Effector CD8-positive, alpha-beta T cell (primary cell): Measurements from ENCODE around the gene C16orf74.
A peak's percentile ranks its signal among the peaks of the same experiment; 100 is the strongest.

Source experiments
- DNase-seq: peaks from one replicate; lab custom pipeline; 2025; lab: John Stamatoyannopoulos, UW

C16orf74 gene

DNA sequence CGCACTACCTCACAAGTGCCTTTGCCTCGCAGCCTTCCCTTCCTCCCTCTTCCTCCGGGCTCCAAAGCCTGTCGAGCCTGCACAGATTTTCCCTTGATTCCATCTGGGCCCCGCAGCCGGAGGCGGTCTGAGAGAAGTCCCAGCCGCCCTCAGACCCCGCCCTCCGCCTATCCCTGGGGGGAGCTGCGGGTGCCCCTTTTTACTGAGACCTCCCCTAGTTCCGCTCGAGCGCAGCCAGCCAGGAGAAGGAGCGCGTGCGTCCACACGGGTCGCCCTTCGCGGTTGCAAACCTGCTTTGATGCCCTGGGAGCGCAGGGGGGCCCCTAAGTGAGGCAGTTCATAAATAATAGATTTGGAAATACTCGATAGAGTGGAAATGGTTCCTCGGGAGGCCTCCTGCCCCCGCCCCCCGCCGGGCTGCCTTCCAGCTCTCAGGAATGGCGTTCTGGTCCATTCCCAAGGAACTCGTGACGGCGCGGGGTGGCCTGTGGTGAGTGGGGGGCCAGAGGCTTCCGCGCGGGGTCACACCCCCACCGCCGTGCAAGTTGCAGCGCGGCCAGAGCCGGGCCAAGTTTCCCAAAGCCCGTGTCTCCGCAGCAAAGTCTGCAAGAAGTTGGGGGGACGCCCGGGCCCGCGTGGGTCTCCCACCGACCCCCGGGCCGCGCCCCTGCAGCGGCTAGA lies 610 bp downstream of the C16orf74 start:
- peak; percentile 23 for DNase-seq

- DNase-seq, result no peak
Observed at GRCh38 chr16:85749771-85750145, 1.1 kb downstream of the C16orf74 start.

DNA sequence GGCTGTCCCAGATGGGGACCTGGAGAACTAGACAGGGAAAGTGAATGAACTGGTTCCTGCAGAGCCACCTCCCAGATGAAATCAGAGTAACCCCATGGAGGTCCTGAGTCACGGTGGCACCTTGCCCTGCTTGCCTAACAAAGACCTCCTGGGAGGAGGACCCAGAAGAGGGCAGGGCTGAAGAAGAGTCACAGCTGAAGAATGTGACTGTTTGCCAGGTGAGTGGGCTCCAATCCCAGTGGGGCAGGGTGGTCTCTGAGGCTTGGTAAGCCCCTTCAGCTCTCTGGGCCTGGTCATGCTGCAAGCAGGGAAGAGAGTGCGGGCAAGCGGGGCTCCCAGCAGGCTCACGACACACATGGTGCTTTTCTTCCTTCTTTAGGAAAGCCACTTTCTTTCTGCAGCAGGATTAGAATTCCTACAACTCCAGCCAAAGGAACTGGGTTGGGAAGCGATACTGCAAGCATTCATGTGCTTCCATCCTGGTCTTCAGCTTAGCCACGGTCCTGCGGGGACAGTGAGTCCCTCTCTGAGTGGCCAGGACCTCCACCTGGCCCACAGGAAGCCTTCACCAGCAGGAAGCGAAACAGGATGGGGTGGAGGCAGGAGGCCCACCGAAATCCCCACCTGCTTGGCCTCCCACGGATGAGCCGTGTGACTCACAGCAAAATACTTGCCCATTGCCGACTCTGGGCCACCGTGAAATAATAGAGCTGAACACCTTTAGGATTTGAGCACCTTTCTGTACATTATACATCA lies 4.3 kb downstream of the C16orf74 start:
- DNase-seq, result no peak

DNA sequence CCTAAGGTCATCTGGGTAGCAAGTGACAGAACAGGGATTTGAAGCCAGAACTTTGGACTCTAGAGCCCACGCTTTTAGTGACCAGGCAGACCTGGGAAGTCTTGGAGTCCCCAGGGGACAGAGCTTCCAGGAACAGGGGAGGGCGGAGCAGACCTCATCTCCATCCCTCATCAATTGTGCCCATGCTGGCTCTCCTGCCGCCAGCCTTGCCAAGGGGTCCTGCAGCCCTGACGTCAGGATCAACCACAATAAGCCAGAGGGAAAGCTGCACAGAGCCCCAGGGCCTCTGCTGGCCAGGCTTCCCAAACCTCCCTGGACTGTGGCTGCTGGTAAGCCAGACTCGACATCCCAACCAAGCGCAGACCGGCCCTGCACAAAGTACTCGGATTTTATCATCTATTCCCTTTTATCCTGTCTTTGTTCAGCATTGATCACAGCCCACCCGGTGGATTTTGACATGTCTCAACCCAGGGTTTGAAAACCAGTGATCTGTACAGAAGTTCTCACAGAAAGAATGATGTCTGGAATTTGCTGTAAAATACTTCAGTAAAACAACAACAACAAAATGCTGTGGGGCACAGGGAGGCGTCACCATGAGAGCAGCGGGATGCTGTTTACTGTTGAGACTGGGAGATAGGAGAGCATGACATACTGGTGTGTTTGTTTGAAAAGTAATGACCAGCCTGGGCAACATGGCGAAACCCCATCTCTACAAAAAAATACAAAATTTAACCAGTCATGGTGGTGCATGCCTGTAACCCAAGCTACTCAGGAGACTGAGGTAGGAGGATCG lies 11.8 kb downstream of the C16orf74 start:
- no peak for DNase-seq

DNA sequence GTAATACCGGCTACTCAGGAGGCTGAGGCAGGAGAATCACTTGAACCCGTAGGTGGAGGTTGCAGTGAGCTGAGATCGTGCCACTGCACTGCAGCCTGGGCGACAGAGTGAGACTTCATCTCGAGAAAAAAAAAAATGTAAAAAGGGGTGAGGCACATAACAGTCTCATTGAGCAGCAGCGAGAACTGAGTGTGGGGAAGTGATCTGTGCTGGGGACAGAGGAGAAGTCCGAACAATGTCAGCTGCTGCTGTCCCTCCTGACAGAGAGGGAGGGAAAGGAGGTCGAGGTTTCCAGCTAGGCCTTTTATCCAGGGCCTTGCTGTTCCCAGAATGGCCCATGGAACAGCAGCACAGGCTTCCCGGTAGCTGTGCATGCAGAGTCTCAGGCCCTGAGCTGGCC lies 14.0 kb downstream of the C16orf74 start:
- no peak for DNase-seq

GRCh38 chr16:85735946-85736345 lies 14.9 kb downstream of the C16orf74 start:
- no peak for DNase-seq

- peak; percentile 21 for DNase-seq
Observed at GRCh38 chr16:85735225-85735635, 15.7 kb downstream of the C16orf74 start.

DNA sequence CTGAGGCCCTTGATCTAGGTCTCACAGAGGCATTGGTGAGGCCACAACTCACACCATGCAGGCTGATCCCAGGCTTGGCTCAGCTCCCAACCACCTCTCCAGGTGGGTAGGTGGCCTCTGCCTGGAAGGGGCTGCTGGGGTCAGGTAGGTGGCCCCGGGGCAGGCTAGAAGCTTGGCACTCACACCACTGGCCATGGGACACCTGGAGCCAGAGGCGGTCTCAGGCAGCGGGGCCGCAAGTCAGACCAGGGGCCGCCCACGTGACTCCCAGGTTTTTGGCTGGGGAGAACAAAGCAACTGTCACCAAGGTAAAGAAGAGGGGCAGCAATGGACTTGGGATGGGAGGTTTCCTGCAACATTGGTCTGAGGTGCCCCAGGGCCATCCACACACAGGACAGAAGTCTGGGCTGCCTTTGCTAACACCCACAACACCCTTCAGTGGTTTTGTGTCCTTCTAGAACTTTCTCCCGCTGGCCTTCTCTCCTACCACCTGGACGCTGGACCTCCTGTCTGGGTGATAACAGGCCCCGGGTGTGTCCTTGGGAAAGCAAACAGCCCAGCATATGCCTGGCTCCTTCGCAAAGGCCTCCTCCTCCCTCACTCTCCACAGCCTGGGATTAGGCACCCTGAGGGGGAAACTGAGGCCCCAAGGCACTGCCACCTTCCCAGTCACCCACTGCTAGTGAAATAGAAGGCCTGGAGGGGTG lies 16.4 kb downstream of the C16orf74 start:
- no peak for DNase-seq

- DNase-seq, result no peak
Observed at GRCh38 chr16:85733839-85734170, 17.1 kb downstream of the C16orf74 start.

DNA sequence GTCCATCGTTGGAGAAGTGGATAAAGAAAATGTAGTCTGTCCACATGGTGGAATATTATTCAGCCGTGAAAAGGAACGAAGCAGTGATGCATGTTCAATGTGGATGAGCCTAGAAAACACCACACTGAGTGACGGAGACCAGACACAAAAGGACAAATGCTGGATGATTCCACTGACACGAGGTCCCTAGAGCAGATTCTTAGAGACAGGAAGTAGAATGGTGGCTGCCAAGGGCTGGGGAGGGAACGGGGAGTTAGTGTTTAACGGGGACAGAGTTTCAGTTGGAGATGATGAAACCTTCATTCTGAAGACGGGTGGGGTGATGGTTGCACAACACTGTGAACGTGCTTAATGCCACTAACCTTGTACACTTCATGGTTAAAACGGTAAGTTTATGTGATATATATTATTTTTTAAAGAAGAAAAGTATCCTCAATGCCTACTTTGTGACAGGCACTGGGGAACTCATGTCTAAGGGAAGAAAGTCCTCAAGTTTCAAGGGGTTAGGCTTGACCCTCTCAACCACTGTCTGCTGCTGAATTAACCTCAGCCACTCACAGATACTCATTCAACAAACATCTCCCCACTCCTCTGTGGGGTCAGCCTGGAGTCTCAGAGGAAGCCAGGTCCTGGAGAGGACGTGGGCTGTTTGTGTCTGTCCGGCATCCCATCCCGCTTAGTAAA lies 17.6 kb downstream of the C16orf74 start:
- DNase-seq, result no peak

- no peak for DNase-seq
Observed at GRCh38 chr16:85731179-85731578, 19.7 kb downstream of the C16orf74 start.

- no peak for DNase-seq
Observed at GRCh38 chr16:85730186-85730465, 20.8 kb downstream of the C16orf74 start.

GRCh38 chr16:85729452-85730185 lies 21.3 kb downstream of the C16orf74 start:
- DNase-seq, result no peak

- no peak for DNase-seq
Observed at GRCh38 chr16:85728879-85729278, 22.0 kb downstream of the C16orf74 start.

GRCh38 chr16:85724936-85725335 lies 26.0 kb downstream of the C16orf74 start:
- DNase-seq, result no peak

- DNase-seq, result no peak
Observed at GRCh38 chr16:85724126-85724879, 26.6 kb downstream of the C16orf74 start.

DNA sequence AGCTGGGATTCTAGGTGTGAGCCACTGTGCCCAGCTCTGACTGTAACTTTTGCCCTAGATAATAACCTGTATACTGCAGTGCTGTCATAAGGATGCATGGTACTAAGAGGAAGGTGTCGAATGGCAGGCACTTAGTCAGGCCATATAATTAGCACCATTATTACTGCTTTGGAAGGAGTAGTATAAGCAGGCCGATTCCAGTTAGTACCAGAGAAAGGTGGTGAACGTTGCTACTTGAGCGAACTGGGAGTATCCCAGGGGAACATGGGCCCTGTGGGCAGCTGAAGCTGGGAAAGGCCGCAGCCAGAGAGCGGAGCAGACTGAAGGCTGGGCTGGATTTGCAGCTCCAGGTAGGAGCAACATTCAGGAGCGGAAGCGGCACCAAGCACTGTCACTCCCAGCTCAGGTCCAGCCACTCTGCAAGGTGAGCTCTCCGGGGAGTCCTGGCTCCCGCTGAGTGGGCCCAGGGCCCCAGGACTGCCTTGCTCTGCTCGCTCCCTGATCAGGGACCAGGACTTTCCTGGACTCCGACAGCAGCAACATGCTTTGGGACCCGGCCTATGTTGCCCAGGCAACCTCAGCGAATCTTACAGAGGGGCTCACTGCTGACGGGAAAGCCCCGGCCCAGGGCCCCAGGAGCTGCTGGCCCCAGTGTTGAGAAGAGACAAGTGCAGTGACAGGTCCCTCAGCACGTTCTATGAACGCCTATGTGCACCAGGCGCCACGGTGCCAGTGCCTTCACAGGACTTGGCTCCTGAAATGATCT lies 28.6 kb downstream of the C16orf74 start:
- no peak for DNase-seq

DNA sequence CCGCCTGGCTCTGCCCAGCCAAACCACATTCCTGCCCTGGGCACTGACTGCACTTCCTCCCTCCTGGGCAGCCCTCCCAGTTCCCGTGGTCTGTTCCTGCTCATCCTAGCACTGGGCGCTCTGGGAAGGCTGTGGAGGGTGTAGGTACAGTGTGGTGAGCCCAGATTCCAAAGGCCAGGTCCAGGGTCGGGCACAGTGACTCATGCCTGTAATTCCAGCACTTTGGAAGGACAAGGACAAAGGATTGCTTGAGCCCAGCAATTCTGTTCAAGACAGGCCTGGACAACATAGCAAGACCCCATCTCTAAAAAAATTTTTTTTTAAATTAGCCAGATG lies 30.6 kb downstream of the C16orf74 start:
- DNase-seq, result no peak

- DNase-seq, result no peak
Observed at GRCh38 chr16:85719605-85720301, 31.1 kb downstream of the C16orf74 start.
